Endothelial cell (in vitro differentiated cells): ENCODE data around the gene ITGBL1. TPM values are rescaled to one million over a fixed set of nuclear protein-coding genes. Genes with fewer than 3 reads are reported as not detected.

Experiments
- DNase-seq: peaks from one replicate; pipeline ENCODE4 v3.0.0; 2021; ENCODE audit warnings: low spot score
- H3K27ac Mint-ChIP-seq: one replicate; pipeline ENCODE4 v1.8.0; 2021; ENCODE audit warnings: mixed read lengths, inconsistent platforms; ENCODE audit not compliant: unreplicated experiment
- H3K27me3 Mint-ChIP-seq: one replicate; pipeline ENCODE4 v1.8.0; 2021; ENCODE audit warnings: mild to moderate bottlenecking, moderate library complexity, mixed read lengths, inconsistent platforms; ENCODE audit not compliant: unreplicated experiment
- H3K36me3 Mint-ChIP-seq: one replicate; pipeline ENCODE4 v1.8.0; 2021; ENCODE audit warnings: mild to moderate bottlenecking, low read depth, mixed read lengths, inconsistent platforms; ENCODE audit not compliant: unreplicated experiment
- H3K4me1 Mint-ChIP-seq: one replicate; pipeline ENCODE4 v1.8.0; 2021; ENCODE audit warnings: mild to moderate bottlenecking, mixed read lengths, inconsistent platforms; ENCODE audit not compliant: unreplicated experiment
- H3K4me3 Mint-ChIP-seq: one replicate; pipeline ENCODE4 v1.8.0; 2021; ENCODE audit warnings: mild to moderate bottlenecking, mixed read lengths, inconsistent platforms; ENCODE audit not compliant: unreplicated experiment
- H3K9me3 Mint-ChIP-seq: one replicate; pipeline ENCODE4 v1.8.0; 2021; ENCODE audit warnings: mixed read lengths, inconsistent platforms; ENCODE audit not compliant: unreplicated experiment
- CTCF ChIP-seq: fragments of 200-600 bp; sonication (generic); IDR thresholded peaks from one replicate; pipeline ENCODE4 v1.5.0; 2021; ENCODE audit warnings: antibody characterized with exemption; ENCODE audit not compliant: unreplicated experiment
- total RNA-seq: library from RNA; stranded (reverse); fragmentation: NEBNext Ultra II Directional; extraction: Animal tissue kit (Norgen Biotek cat#: 25700); gene quantifications from one replicate; pipeline ENCODE4 v1.2.1, GENCODE V29; 2021; ENCODE audit not compliant: unreplicated experiment

Gene ITGBL1
- total RNA-seq, 1 donor from 2014 or later: not detected

GRCh38 chr13:101618440-101619187, 166.1 kb downstream of the ITGBL1 start:
- no peaks in the 10 kb centered on the region for H3K27me3 Mint-ChIP-seq
- H3K4me3 Mint-ChIP-seq: no peak overlapping the region

GRCh38 chr13:101621099-101621498, 168.6 kb downstream of the ITGBL1 start:
- no peak overlapping the region for H3K4me3 Mint-ChIP-seq
- no peak overlapping the region for H3K27ac Mint-ChIP-seq
- no peak for TF ChIP-seq CTCF
- H3K4me1 Mint-ChIP-seq: peaks cover 22% of the 10 kb centered on the region
- no peaks in the 10 kb centered on the region for H3K36me3 Mint-ChIP-seq
- no peak for DNase-seq
- H3K27me3 Mint-ChIP-seq: no peaks in the 10 kb centered on the region
- H3K9me3 Mint-ChIP-seq: no peaks in the 10 kb centered on the region

More at GRCh38 chr13:101618440-101619187, 166.1 kb downstream of the ITGBL1 start:
- H3K36me3 Mint-ChIP-seq: no peaks in the 10 kb centered on the region
- peaks cover 11% of the 10 kb centered on the region for H3K4me1 Mint-ChIP-seq
- no peak overlapping the region for H3K27ac Mint-ChIP-seq
- H3K9me3 Mint-ChIP-seq: no peaks in the 10 kb centered on the region
- no peak for DNase-seq
- TF ChIP-seq CTCF: no peak

GRCh38 chr13:101623470-101624209, 171.2 kb downstream of the ITGBL1 start:
- peak overlapping the region; percentile 91 for H3K27ac Mint-ChIP-seq
- no peaks in the 10 kb centered on the region for H3K27me3 Mint-ChIP-seq
- H3K4me1 Mint-ChIP-seq: peaks cover 22% of the 10 kb centered on the region

GRCh38 chr13:101624210-101624922, 171.9 kb downstream of the ITGBL1 start:
- DNase-seq: peak; percentile 15
- Mint-ChIP-seq H3K27ac (peak overlapping the region; percentile 91), H3K9me3 (no peaks in the 10 kb centered on the region), H3K4me3 (no peak overlapping the region), H3K36me3 (no peaks in the 10 kb centered on the region), H3K27me3 (no peaks in the 10 kb centered on the region), H3K4me1 (peaks cover 22% of the 10 kb centered on the region)
- TF ChIP-seq CTCF: no peak

More at GRCh38 chr13:101623470-101624209, 171.2 kb downstream of the ITGBL1 start:
- H3K36me3 Mint-ChIP-seq: no peaks in the 10 kb centered on the region
- no peak for TF ChIP-seq CTCF
- H3K4me3 Mint-ChIP-seq: no peak overlapping the region
- DNase-seq: no peak
- H3K9me3 Mint-ChIP-seq: no peaks in the 10 kb centered on the region
